NCI-H1436 treated with DMSO at 0.1 percent for 48 hours (cell line): ENCODE results near the gene NAA50.

ENCODE experiments used
- DNase-seq: peaks from one replicate; lab custom pipeline; 2025; lab: John Stamatoyannopoulos, UW

Gene NAA50

GRCh38 chr3:113741620-113742019 lies 4.4 kb downstream of the NAA50 start:
- no peak for DNase-seq

GRCh38 chr3:113741086-113741485 lies 5.0 kb downstream of the NAA50 start:
- DNase-seq = no peak

- peak; percentile 6 for DNase-seq
These were observed 9.4 kb downstream of the NAA50 start for GRCh38 chr3:113736548-113737089.

GRCh38 chr3:113731694-113732093 lies 14.4 kb downstream of the NAA50 start:
- DNase-seq = no peak

- DNase-seq = no peak
These were observed 15.5 kb downstream of the NAA50 start for GRCh38 chr3:113730550-113730949.

DNA sequence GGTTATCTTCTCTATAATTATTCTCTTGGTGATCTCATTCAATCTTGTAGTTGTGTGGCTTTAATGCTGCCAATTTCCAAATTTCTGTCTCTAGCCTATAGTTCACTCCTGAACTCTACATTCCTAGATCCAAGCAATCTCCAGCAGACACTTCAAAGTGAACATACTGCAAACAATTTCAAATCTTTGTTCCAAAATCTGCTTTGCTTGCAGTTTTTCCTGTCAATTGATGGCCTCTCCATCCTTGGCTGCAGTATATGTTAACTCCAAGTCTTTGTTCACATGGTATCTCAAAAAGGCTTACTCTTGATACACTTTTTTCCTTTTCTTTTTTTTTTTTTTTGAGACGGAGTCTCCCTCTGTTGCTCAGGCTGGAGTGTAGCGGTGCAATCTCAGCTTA lies 17.4 kb downstream of the NAA50 start:
- DNase-seq = no peak

DNA sequence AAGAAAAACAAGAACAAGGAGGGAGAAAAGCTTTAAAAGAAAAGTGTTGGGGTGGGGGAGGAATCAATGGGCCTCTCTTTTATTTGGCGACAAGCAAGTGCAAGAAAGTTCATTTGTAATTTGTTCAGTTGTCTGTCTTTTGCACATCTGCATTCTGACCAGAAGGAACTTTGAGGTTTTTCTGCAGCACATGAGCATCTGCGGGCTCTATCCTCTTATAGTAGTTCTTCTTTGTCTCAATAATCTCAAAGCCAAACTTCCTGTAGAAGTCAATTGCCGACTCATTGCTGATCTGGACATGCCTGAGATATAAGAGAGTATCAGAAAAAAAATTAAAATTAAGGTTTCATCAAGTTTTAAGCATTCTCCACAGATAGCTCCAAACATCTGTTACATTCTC lies 24.4 kb downstream of the NAA50 start:
- no peak for DNase-seq

- no peak for DNase-seq
These were observed 26.3 kb downstream of the NAA50 start for GRCh38 chr3:113719758-113720157.

GRCh38 chr3:113719294-113719693 lies 26.8 kb downstream of the NAA50 start:
- DNase-seq = no peak

GRCh38 chr3:113717818-113718217 lies 28.2 kb downstream of the NAA50 start:
- no peak for DNase-seq

DNA sequence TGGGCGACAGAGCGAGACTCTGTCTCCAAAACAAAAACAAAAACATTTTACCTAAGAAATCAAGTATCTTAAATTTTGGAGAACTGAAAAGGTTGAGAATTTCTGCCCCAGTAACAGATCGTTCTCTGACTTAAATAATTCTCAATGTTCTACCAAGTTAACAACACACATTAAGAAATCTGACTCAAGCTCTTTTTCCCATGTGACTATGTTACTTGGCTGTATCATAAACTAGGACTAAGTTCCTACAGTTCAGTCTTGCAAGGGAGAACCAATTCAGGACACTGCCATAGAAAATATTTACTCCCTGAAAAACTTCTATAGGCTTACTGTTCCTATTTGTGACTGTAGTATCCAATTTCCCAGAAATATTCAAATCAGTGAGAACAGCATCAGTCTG lies 28.7 kb downstream of the NAA50 start:
- no peak for DNase-seq

GRCh38 chr3:113714702-113715101 lies 31.3 kb downstream of the NAA50 start:
- no peak for DNase-seq

- no peak for DNase-seq
These were observed 33.9 kb downstream of the NAA50 start for GRCh38 chr3:113712129-113712528.

GRCh38 chr3:113707835-113708234 lies 38.2 kb downstream of the NAA50 start:
- DNase-seq = no peak

DNA sequence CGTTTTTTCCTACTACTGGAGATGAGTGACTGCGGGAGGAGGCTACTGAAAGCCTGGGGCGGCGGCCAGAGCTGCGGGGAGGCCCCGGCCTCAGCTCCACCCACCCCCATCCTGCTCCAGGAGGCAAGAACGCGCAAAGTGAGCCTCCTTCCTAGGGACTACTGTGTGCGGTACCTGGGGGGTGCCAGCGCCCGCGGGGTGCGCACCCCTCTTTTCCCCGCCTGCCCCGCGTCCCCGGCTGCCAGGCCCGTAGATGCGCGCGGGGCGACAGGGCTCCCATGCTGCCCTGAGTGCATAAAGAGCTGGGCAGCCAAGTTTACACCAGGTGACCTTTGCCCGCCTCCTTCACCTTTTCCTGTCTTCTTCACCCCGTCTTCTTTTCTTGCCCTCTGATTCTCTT lies 47.1 kb downstream of the NAA50 start:
- DNase-seq = no peak

- no peak for DNase-seq
These were observed 47.8 kb downstream of the NAA50 start for GRCh38 chr3:113698213-113698742.

DNA sequence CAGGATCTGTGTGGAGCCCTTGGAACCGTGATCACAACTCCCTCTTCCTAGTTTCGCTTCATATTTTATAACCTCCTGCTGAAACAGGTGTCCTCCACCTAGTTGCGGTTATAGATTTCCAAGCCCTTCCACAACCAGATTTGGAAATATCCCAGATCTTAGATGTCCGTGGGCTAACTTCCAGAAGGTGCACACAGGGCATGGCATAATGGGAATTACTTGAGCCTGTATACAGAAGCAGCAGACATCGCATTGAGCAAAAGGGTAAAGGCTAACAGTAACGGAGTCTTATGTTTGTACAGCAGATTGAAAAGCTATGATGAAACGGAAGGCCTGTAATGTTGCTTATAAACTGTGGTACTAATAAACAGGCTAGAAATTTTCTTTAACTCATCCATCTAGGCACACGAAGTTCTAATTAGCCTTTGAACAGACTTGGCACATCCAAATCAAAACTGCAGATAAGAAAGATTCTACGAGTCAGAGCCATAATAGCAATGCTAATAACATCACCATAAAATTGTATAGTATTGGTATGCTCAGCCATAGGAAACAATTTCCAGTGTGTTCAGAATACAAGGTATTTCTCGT lies 48.5 kb downstream of the NAA50 start:
- DNase-seq = no peak

- peak; percentile 99 for DNase-seq
These were observed 49.2 kb downstream of the NAA50 start for GRCh38 chr3:113696658-113697499.

- no peak for DNase-seq
These were observed 50.0 kb downstream of the NAA50 start, which contains the start of gene USF3 for GRCh38 chr3:113695786-113696645. USF3 (minus strand) TSS chr3:113696642; CDS start chr3:113674878, 21,764 bp downstream.

DNA sequence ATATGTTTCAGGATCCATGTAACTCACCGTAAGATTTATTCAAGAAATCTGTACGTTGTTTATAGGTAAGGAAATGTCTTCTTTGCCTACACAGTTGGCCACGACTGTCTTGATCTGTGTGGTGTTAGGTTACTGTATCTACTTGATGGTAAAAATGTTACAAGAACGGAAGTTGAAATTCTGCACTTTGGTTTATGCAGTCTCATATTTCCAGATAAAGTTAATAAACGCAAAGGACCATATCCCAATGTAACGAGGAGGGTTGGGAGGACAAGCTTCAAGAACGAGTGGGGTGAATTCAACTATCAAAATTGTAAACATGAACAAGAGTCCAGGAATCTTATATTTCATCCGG lies 50.6 kb downstream of the NAA50 start:
- no peak for DNase-seq

- DNase-seq = no peak
These were observed 55.6 kb downstream of the NAA50 start for GRCh38 chr3:113690482-113690881.
